B cell (primary cell): ENCODE data around the gene FAXDC2.

ENCODE experiments used
- CTCF ChIP-seq: fragments of 200-600 bp; IDR thresholded peaks from one replicate; pipeline ENCODE4 v1.8.0; 2022; ENCODE audit warnings: antibody characterized with exemption, mild to moderate bottlenecking
- EZH2 ChIP-seq: IDR thresholded peaks from 2 replicates; pipeline ENCODE4 v1.6.1; 2012; ENCODE audit warnings: borderline replicate concordance, low read depth, mild to moderate bottlenecking, moderate library complexity, low read length; ENCODE audit not compliant: insufficient read depth, poor library complexity, severe bottlenecking

DNA sequence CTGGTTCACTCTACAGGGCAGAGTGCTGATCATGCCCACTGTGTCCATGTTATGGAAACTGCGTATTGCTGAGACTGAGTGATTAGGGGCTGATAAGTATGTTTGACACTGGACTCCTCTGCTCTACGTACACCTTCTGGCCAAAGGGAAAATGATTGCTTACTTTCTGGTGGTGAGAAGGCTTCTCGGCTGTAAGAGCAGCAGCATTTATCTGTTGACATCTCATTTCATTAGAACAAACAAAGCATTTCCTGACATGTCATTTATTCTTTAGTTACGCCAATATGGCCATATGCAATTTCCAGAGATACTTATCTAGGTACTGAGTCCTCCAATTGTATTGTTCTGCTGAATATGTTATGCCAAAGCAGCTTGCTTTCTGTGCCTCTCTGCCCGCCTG lies 5.6 kb downstream of the FAXDC2 start:
- TF ChIP-seq CTCF (no peak), EZH2 (no peak)
